Activated T-cell treated with anti-CD3 and anti-CD28 coated beads for 1 hour (primary cell): ENCODE data around the gene RAPGEF4.
"Not testable (repeated sequence)": the region's sequence is repeated elsewhere in the genome, so short reads cannot be mapped to it uniquely, and the experiment has no call there.

Experiments used
- DNase-seq: peaks from one replicate; pipeline ENCODE4 v3.0.0-alpha.2; 2020; ENCODE audit warnings: low read depth

RAPGEF4 gene

DNA sequence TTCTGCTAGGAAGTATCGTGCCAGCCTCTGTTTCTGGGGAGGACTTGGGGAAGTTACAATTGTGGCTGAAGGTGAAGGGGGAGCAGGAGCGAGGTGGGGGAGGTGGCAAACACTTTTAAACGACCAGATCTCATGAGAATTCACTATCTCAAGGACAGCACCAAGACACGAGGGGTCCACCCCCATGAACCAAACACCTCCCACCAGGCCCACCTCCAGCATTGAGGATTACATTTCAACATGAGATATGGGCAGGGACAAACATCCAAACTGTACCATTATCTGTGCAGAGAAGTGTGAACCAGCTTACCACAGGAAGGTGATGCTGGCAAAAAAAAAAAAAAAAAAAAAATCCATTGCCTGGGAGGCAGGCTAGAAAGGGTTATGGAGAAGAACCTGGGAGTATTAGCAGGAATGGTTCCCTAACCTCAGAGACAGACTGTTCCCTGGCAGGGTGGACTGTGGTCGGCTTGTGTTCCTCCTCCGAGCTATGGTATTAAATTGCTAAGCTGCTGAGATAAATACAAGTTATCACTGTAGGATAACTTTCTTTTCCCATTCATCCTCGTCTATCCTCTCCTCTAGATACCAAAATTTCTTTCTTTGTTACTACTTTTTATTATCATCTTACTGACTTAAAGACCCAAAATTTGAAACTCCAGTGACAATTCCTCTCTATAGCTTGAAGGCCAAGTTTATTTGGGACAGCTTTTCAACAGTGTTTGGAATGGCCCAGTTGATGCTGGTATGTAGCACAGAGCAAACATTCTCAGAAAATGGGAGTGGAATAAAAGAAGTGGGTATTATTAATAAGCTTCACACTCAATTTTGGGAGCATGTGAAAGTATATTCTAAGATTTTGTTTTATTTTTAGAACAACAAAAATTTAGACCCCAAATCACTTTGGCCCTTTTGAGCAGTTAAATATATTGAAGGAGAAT lies 266.3 kb downstream of the RAPGEF4 start:
- DNase-seq = no peak

- no peak for DNase-seq
Measured at GRCh38 chr2:173002751-173003541, 267.3 kb downstream of the RAPGEF4 start.

GRCh38 chr2:173008786-173009185 lies 273.1 kb downstream of the RAPGEF4 start:
- no peak for DNase-seq

DNA sequence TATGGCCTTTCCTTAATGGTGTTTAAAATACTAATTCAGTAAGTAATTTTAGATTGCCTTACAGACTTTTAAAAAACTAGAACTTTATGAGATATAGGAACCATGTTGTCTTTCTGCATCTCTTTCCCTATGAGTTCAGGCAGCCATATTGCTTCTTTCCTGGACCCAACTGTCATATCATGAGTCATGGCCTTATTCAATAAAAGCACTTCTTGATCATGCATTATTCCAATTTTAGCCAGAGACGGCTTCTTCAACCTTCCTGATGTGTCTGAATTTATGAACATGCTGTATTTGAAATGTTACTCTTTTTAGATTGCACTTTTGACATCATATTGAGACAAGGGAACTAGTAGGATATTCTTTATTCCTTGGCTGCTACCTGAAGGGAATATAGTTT lies 274.6 kb downstream of the RAPGEF4 start:
- DNase-seq = no peak

GRCh38 chr2:173016451-173016850 lies 280.8 kb downstream of the RAPGEF4 start:
- DNase-seq = no peak

DNA sequence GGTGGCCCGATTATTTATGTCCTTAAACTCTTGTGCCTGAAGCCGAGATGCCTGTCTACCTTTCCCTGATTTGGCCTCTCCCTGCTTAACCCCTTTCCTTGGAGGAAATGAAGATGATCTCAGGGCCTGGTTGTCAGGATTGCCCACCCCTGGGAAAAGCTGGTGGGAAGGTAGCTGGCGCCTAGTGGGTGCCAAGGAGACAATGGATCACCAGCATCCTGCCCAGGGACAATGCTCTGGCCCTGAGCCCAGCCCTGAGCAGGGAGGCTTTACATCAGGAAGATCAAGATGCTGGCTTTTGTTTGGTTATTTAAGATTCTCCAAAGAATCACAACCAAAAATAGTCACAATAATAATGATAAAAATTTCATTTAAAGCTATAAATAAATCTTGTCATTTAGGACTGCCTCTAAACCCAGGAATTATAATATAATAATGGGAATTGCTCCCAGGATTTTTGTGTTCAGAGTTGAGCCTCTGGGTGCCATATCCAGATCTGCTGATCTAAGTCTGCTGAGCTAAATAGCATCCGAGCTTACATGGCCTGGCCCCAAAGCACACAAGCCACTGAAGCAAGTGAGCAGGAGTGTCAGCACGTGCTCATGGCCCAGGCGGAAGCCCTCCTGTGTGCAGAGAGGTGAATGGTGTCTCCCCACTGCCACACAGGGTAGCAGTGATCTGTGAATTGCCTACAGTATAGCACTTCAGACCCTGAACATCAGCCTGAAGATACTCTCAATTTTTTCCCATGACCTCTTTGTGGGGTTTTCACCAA lies 282.2 kb downstream of the RAPGEF4 start:
- DNase-seq = no peak

- no peak for DNase-seq
Measured at GRCh38 chr2:173019755-173020154, 284.1 kb downstream of the RAPGEF4 start.

GRCh38 chr2:173021939-173022371 lies 286.3 kb downstream of the RAPGEF4 start:
- DNase-seq = no peak

DNA sequence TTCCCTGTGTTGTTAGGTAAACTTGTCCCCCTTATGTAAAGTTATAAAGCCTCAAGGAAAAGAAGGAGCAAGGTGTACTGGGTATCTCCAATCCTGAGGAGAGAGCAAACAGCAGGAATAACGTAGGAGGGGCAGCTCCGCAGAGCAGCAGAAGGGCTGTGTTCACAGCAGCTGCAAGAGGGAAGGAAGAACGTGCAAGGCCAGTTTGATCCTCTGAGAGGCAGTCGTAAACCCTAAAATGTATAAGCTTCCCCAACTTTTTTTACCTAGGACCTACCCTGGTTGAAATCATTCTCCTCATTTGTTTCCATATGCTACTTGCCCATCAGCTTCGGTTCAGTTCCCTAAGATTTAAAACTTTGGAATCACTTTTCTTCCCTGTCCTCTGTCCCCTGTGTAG lies 288.1 kb downstream of the RAPGEF4 start:
- DNase-seq = no peak

GRCh38 chr2:173026479-173026878 lies 290.8 kb downstream of the RAPGEF4 start:
- no peak for DNase-seq

GRCh38 chr2:173027181-173028128 lies 291.8 kb downstream of the RAPGEF4 start:
- DNase-seq = peak; percentile 67

DNA sequence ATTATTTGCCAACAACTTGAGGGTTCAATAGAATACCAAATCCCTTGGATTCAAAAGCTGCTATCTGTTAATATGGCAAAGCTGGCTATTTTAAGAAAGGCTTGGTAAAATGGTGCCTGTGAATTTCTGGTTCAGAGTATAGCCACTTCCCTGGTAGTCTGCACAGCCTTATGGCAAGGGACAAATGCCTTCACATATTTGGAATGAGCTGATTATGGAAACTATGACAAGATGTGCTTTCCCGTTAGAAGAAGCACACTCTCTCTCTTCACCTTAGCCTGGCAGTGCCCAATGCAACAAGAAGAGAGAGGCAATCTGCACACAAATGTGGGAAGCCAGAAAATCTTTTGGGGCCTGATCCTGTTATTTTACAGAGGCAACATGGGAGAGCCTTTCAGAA lies 292.5 kb downstream of the RAPGEF4 start:
- DNase-seq = no peak

GRCh38 chr2:173028671-173029070 lies 293.0 kb downstream of the RAPGEF4 start:
- no peak for DNase-seq

GRCh38 chr2:173030561-173031490 lies 295.2 kb downstream of the RAPGEF4 start:
- no peak for DNase-seq

DNA sequence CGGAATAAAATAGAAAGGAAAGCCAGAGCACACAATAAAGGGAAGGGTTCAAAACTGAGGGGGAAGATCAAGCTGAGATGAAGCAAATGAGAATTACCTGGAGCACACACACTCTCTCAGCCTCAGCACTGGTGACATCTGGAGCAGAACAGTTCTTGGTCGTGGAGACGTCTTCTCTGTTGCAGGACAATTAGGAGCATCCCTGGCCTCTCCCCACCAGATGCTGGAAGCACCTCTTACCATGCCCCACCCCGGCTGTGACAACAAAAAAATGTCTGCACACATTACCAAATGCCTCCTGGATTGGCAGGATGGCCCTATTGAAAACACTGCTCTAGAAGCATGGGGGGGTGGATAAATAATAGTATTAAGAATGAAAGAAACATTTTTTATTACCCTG lies 296.4 kb downstream of the RAPGEF4 start:
- DNase-seq = no peak

GRCh38 chr2:173033084-173033483 lies 297.4 kb downstream of the RAPGEF4 start:
- no peak for DNase-seq

- no peak for DNase-seq
Measured at GRCh38 chr2:173034143-173034542, 298.5 kb downstream of the RAPGEF4 start.

DNA sequence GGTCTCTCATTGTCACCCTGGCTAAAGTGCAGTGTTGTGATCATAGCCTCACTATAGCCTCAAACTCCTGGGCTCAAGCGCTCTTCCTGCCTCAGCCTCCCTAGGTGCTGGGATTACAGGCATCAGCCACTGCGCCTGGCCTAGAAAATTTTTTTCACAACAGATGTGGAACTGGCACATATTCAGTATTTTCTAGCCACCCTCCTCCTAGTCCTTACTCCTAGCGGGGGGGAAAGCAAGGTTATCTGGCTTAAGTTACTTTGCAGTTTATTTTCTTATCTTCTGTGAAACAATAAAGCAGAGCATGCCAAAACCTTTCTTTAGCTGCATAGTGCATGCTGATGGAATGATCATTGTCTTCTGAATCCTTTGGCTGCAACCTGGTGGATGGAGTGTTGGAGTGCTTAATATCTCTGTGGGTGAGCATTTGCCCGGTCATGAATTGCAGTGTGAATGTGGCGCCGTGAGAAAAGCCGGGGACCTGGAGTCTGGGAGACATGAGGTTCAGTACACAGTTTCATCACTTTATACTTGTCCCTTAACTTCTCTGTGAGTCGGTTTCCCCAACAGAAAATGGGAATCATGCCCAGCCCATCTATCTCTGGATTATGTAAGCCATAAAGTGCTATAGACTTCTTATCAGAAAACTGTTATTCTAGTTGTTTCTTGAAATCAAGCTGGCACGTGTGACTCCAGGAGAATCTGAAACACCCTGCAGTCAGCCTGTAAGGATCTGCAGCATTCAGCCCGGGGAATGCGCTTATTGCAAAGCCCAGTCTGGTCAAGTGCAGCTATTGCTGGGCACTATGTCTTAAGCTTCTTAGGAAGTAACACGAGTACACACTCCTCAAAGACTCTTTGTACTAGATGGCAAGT lies 301.8 kb downstream of the RAPGEF4 start:
- no peak for DNase-seq

DNA sequence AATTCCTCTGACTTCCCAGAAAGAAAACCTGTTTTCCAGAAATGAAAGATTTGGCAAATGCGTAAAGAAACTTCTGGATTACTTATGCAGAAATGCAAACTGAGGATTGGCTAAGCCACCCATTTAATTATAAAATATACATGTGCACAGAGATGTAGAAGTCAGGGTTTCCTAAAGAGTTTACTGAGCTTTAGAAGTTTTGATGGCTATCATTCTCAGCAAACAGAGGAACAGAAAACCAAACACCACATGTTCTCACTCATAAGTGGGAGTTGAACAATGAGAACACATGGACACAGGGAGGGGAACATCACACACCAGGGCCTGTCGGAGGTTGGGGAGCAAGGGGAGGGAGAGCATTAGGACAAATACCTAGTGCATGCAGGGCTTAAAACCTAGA lies 302.6 kb downstream of the RAPGEF4 start:
- not testable (repeated sequence) for DNase-seq
